Measurements from ENCODE around the gene KLF16.

- no peak for TF ChIP-seq POLR2A (IDR thresholded peaks at IDR 0.05)
- TF ChIP-seq, protein P1, sequence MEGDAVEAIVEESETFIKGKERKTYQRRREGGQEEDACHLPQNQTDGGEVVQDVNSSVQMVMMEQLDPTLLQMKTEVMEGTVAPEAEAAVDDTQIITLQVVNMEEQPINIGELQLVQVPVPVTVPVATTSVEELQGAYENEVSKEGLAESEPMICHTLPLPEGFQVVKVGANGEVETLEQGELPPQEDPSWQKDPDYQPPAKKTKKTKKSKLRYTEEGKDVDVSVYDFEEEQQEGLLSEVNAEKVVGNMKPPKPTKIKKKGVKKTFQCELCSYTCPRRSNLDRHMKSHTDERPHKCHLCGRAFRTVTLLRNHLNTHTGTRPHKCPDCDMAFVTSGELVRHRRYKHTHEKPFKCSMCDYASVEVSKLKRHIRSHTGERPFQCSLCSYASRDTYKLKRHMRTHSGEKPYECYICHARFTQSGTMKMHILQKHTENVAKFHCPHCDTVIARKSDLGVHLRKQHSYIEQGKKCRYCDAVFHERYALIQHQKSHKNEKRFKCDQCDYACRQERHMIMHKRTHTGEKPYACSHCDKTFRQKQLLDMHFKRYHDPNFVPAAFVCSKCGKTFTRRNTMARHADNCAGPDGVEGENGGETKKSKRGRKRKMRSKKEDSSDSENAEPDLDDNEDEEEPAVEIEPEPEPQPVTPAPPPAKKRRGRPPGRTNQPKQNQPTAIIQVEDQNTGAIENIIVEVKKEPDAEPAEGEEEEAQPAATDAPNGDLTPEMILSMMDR (IDR thresholded peaks at IDR 0.05): no peak
Observed at GRCh38 chr19:1814833-1815604, 48.4 kb downstream of the KLF16 start.

Data from testis (tissue), 2 donors.